HCT116 (cell line): ENCODE results near the gene AJUBA. TPM values are rescaled to one million over a fixed set of nuclear protein-coding genes. Genes with fewer than 3 reads are reported as not detected.
"Not testable (repeated sequence)": the region's sequence is repeated elsewhere in the genome, so short reads cannot be mapped to it uniquely, and the experiment has no call there.

ENCODE experiments used
- ATAC-seq: fragments of 200-7000 bp; cut with Tn5 transposase; 2 replicates; pipeline ENCODE4 v1.9.1; 2020; ENCODE audit warnings: mild to moderate bottlenecking, moderate library complexity
- BruUV-seq: library from RNA; stranded (reverse); fragments of 400-500 nt; replicated peaks from 2 replicates; lab custom pipeline; 2021; lab: Mats Ljungman, UMichigan
- CTCF ChIA-PET: fragments of 300-600 bp; sonication (Branson Sonifier 250); formaldehyde crosslinking; loops from one replicate; lab custom pipeline; 2021; ENCODE audit warnings: antibody characterized with exemption; lab: Charles Lee
- POLR2A ChIA-PET: fragments of 300-600, 350-600 bp; sonication (Branson Sonifier 250); formaldehyde crosslinking; loops from one replicate; lab custom pipeline; 2021; ENCODE audit warnings: antibody characterized with exemption; lab: Charles Lee
- RAD21 ChIA-PET, 2 experiments: fragments of 300-600 bp; sonication (Branson Sonifier 250); formaldehyde crosslinking; loops; one replicate each; lab custom pipeline; 2023; ENCODE audit warnings: low total read pairs in 2 of 2; ENCODE audit not compliant: uncharacterized antibody in 2 of 2, unreplicated experiment in 2 of 2, low non-redundant PET in 1 of 2; lab: Charles Lee
- DNase-seq: peaks from one replicate; pipeline ENCODE4 v3.0.0-alpha.2; 2010; ENCODE audit warnings: low read depth, low spot score
- H2AFZ ChIP-seq: fragments of 200-600 bp; shearing (Covaris generic), sonication (generic); 2 replicates; pipeline ENCODE4 v1.6.1; 2017; ENCODE audit warnings: low read depth, mixed run types, mixed read lengths, antibody characterized with exemption, low read length; ENCODE audit not compliant: poor library complexity, severe bottlenecking
- H3K27ac ChIP-seq: 2 replicates; pipeline ENCODE4 v1.5.1; 2012; ENCODE audit warnings: low read depth, low read length
- H3K27me3 ChIP-seq: fragments of 200-600 bp; sonication (generic); 2 replicates; pipeline ENCODE4 v1.6.1; 2016; ENCODE audit warnings: mixed run types, low read length, mixed read lengths; ENCODE audit not compliant: insufficient read depth
- H3K36me3 ChIP-seq, 2 experiments: fragments of 200-500 bp in 1 of 2; fragments of 200-600 bp in 1 of 2; sonication (Bioruptor generic) in 1 of 2; sonication (generic) in 1 of 2; 2 replicates each; pipeline versions ENCODE4 v1.5.1 to v1.6.1; 2014 to 2016; ENCODE audit warnings: low read length in 2 of 2, inconsistent platforms in 1 of 2, mixed read lengths in 1 of 2, mixed run types in 1 of 2; ENCODE audit not compliant: insufficient read depth in 2 of 2, control insufficient read depth in 1 of 2
- H3K4me1 ChIP-seq, 2 experiments: fragments of 200-600 bp in 1 of 2; sonication (generic) in 1 of 2; 2 replicates each; pipeline versions ENCODE4 v1.5.1 to v1.6.1; 2012 to 2017; ENCODE audit warnings: low read length in 2 of 2, inconsistent platforms in 1 of 2, mild to moderate bottlenecking in 1 of 2, mixed read lengths in 1 of 2, mixed run types in 1 of 2, moderate library complexity in 1 of 2; ENCODE audit not compliant: insufficient read depth in 2 of 2, control insufficient read depth in 1 of 2
- H3K4me2 ChIP-seq: fragments of 200-600 bp; sonication (generic); 2 replicates; pipeline ENCODE4 v1.6.1; 2017; ENCODE audit warnings: mixed run types, low read length, mixed read lengths
- H3K4me3 ChIP-seq, 2 experiments: fragments of 200-600 bp in 1 of 2; sonication (generic) in 1 of 2; replicated peaks in 1 of 2; 2 replicates each; pipeline ENCODE4 v1.5.1; 2011 to 2016; ENCODE audit warnings: low read length in 2 of 2, control low read depth in 1 of 2, low read depth in 1 of 2, mild to moderate bottlenecking in 1 of 2, mixed read lengths in 1 of 2, mixed run types in 1 of 2
- H3K79me2 ChIP-seq: fragments of 200-600 bp; sonication (generic); 2 replicates; pipeline ENCODE4 v1.6.1; 2017; ENCODE audit warnings: mild to moderate bottlenecking, mixed run types, low read length, moderate library complexity, mixed read lengths; ENCODE audit not compliant: insufficient read depth
- H3K9ac ChIP-seq: fragments of 200-600 bp; sonication (generic); 2 replicates; pipeline ENCODE4 v1.6.1; 2016; ENCODE audit warnings: low read length, mixed read lengths
- H3K9me2 ChIP-seq: fragments of 200-600 bp; sonication (generic), shearing (Covaris generic); 2 replicates; pipeline ENCODE4 v1.6.1; 2017; ENCODE audit warnings: mixed run types, mild to moderate bottlenecking, moderate library complexity; ENCODE audit not compliant: insufficient read depth
- H3K9me3 ChIP-seq, 2 experiments: fragments of 200-500 bp in 1 of 2; fragments of 200-600 bp in 1 of 2; sonication (Bioruptor generic) in 1 of 2; sonication (generic) in 1 of 2; 2 replicates each; pipeline ENCODE4 v1.6.1; 2014 to 2017; ENCODE audit warnings: low read length in 2 of 2, mixed read lengths in 2 of 2, inconsistent platforms in 1 of 2, low read depth in 1 of 2, mild to moderate bottlenecking in 1 of 2, mixed run types in 1 of 2, moderate library complexity in 1 of 2; ENCODE audit not compliant: control insufficient read depth in 1 of 2, insufficient read depth in 1 of 2
- H4K20me1 ChIP-seq: fragments of 200-600 bp; sonication (generic), shearing (Covaris generic); 2 replicates; pipeline ENCODE4 v1.6.1; 2017; ENCODE audit warnings: mixed run types, mild to moderate bottlenecking, moderate library complexity; ENCODE audit not compliant: insufficient read depth
- ATF3 ChIP-seq: IDR thresholded peaks from 2 replicates; pipeline ENCODE4 v1.6.1; 2012
- CBX3 ChIP-seq: IDR thresholded peaks from 2 replicates; pipeline ENCODE4 v1.6.1; 2012; ENCODE audit warnings: low read depth
- ELF1 ChIP-seq: IDR thresholded peaks from 2 replicates; pipeline ENCODE4 v1.6.1; 2012; ENCODE audit warnings: low read depth, borderline replicate concordance
- EZH2 ChIP-seq: fragments of 200-600 bp; sonication (generic); IDR thresholded peaks from 2 replicates; pipeline ENCODE4 v1.6.1; 2017; ENCODE audit warnings: antibody characterized with exemption, mixed run types
- JUND ChIP-seq: IDR thresholded peaks from 2 replicates; pipeline ENCODE4 v1.6.1; 2012
- POLR2AphosphoS5 ChIP-seq: IDR thresholded peaks from 2 replicates; pipeline ENCODE4 v1.6.1; 2011; ENCODE audit warnings: mild to moderate bottlenecking, low read depth, low read length, moderate library complexity
- SRF ChIP-seq: IDR thresholded peaks from 2 replicates; pipeline ENCODE4 v1.6.1; 2012; ENCODE audit warnings: low read depth
- TCF7L2 ChIP-seq: IDR thresholded peaks from 2 replicates; pipeline ENCODE4 v1.7.0; 2011; ENCODE audit warnings: borderline replicate concordance, inconsistent platforms; ENCODE audit not compliant: insufficient read depth, insufficient read length; ENCODE audit errors: extremely low read depth
- YY1 ChIP-seq: IDR thresholded peaks from 2 replicates; pipeline ENCODE4 v1.6.1; 2011; ENCODE audit warnings: low read length, low read depth, moderate library complexity, mild to moderate bottlenecking; ENCODE audit not compliant: insufficient replicate concordance; ENCODE audit errors: extremely low read depth
- ZBTB33 ChIP-seq: IDR thresholded peaks from 2 replicates; pipeline ENCODE4 v1.6.1; 2011; ENCODE audit warnings: mild to moderate bottlenecking, low read length, moderate library complexity; ENCODE audit not compliant: insufficient replicate concordance; ENCODE audit errors: extremely low read depth
- ZFX ChIP-seq: fragments of 450-650 bp; IDR thresholded peaks from 2 replicates; pipeline ENCODE4 v1.6.1; 2017
- ZNF274 ChIP-seq: fragments of 200-500 bp; sonication (Bioruptor generic); IDR thresholded peaks from 2 replicates; pipeline ENCODE4 v1.6.1; 2014; ENCODE audit warnings: mild to moderate bottlenecking, low read depth, low read length, inconsistent platforms
- intact Hi-C: fragments of 100-400 bp; cut with micrococcal nuclease; formaldehyde crosslinking; loops from 2 replicates; pipeline ENCODE4 v1.10.0; 2022
- total RNA-seq: library from RNA; stranded (reverse); gene quantifications from one replicate; pipeline ENCODE4 v1.2.1, GENCODE V29; 2021; ENCODE audit not compliant: unreplicated experiment
- TF ChIP-seq, protein P1 (sequence below): IDR thresholded peaks from 2 replicates; pipeline ENCODE4 v1.6.1; 2012; ENCODE audit warnings: low read depth
- TF ChIP-seq, protein P2 (sequence below), 3 experiments: fragments of 200-600 bp in 1 of 3; sonication (generic) in 1 of 3; IDR thresholded peaks in 2 of 3; conservative IDR thresholded peaks in 1 of 3; 2 replicates each; pipeline ENCODE4 v1.5.1; 2012 to 2017; ENCODE audit warnings: low read depth in 2 of 3, low read length in 2 of 3, antibody characterized with exemption in 1 of 3, borderline replicate concordance in 1 of 3, control low read depth in 1 of 3, mild to moderate bottlenecking in 1 of 3, mixed read lengths in 1 of 3, mixed run types in 1 of 3, moderate library complexity in 1 of 3; ENCODE audit not compliant: insufficient read depth in 1 of 3

The AJUBA gene
- total RNA-seq, 1 experiment from 2014 or later = 39.7 TPM

DNA sequence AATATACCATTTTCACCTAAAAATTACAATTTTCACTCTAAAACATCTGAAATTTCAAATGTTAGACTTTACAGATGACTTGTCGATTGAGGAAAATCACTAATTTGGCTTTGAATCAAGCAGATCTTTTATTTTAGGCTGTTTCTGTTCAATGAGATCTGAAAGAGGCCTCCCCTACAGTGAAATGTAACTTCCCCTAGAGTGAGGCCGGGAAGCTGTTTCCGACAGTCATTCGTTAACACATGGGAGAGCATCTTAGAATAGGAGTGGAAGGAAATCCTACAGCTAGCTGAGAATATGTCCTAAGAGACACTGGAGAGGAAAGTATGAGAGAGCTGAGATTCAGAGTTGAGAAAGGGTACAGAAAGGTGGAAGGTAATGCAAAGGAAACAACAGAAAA, 33.3 kb upstream of the AJUBA start:
- H3K27me3 ChIP-seq = no peaks in the 10 kb centered on the region
- DNase-seq = no peak
- no peak overlapping the region for H3K27ac ChIP-seq
- BruUV-seq = no TSS peak
- no peak for ATAC-seq
- H3K9ac ChIP-seq = no peak overlapping the region
- no peaks in the 10 kb centered on the region for H3K9me3 ChIP-seq
- peaks cover 3 to 9% of the 10 kb centered on the region in 2 experiments; a peak in 2 of 4 replicates for H3K4me1 ChIP-seq
- RAD21 ChIA-PET = no interaction called here
- H2AFZ ChIP-seq = no peak overlapping the region
- no peaks in the 10 kb centered on the region for H3K9me2 ChIP-seq
- intact Hi-C loops = no loop called here
- no peak overlapping the region for H3K4me2 ChIP-seq
- no peaks in the 10 kb centered on the region for H3K79me2 ChIP-seq
- H3K36me3 ChIP-seq = no peaks in the 10 kb centered on the region
- CTCF ChIA-PET = interaction anchor here (1.0 to 1.5 kb wide), 2 partner anchors 21 to 42 kb away, joined by 3 read pairs; no protein-coding TSS in a partner anchor
- TF ChIP-seq SRF = no peak
- no peak for TF ChIP-seq YY1
- no peak for TF ChIP-seq ATF3
- no peak for TF ChIP-seq JUND
- no peak for TF ChIP-seq ZBTB33
- TF ChIP-seq POLR2AphosphoS5 = no peak
- TF ChIP-seq ZNF274 = no peak
- TF ChIP-seq ZFX = no peak
- no peak for TF ChIP-seq ELF1
- TF ChIP-seq EZH2 = no peak
- no peak for TF ChIP-seq TCF7L2
- TF ChIP-seq, protein P1, sequence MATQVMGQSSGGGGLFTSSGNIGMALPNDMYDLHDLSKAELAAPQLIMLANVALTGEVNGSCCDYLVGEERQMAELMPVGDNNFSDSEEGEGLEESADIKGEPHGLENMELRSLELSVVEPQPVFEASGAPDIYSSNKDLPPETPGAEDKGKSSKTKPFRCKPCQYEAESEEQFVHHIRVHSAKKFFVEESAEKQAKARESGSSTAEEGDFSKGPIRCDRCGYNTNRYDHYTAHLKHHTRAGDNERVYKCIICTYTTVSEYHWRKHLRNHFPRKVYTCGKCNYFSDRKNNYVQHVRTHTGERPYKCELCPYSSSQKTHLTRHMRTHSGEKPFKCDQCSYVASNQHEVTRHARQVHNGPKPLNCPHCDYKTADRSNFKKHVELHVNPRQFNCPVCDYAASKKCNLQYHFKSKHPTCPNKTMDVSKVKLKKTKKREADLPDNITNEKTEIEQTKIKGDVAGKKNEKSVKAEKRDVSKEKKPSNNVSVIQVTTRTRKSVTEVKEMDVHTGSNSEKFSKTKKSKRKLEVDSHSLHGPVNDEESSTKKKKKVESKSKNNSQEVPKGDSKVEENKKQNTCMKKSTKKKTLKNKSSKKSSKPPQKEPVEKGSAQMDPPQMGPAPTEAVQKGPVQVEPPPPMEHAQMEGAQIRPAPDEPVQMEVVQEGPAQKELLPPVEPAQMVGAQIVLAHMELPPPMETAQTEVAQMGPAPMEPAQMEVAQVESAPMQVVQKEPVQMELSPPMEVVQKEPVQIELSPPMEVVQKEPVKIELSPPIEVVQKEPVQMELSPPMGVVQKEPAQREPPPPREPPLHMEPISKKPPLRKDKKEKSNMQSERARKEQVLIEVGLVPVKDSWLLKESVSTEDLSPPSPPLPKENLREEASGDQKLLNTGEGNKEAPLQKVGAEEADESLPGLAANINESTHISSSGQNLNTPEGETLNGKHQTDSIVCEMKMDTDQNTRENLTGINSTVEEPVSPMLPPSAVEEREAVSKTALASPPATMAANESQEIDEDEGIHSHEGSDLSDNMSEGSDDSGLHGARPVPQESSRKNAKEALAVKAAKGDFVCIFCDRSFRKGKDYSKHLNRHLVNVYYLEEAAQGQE = no peak
- TF ChIP-seq CBX3 = no peak
- TF ChIP-seq, protein P2, sequence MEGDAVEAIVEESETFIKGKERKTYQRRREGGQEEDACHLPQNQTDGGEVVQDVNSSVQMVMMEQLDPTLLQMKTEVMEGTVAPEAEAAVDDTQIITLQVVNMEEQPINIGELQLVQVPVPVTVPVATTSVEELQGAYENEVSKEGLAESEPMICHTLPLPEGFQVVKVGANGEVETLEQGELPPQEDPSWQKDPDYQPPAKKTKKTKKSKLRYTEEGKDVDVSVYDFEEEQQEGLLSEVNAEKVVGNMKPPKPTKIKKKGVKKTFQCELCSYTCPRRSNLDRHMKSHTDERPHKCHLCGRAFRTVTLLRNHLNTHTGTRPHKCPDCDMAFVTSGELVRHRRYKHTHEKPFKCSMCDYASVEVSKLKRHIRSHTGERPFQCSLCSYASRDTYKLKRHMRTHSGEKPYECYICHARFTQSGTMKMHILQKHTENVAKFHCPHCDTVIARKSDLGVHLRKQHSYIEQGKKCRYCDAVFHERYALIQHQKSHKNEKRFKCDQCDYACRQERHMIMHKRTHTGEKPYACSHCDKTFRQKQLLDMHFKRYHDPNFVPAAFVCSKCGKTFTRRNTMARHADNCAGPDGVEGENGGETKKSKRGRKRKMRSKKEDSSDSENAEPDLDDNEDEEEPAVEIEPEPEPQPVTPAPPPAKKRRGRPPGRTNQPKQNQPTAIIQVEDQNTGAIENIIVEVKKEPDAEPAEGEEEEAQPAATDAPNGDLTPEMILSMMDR (IDR thresholded peaks at IDR 0.05 in 2 of 3, conservative IDR thresholded peaks at IDR 0.05 in 1 of 3; ENCODE audit: borderline replicate concordance in 1 of 3, insufficient read depth in 1 of 3, low read depth in 2 of 3, low read length in 2 of 3) = no peak
- no peak overlapping the region for H3K4me3 ChIP-seq
- H4K20me1 ChIP-seq = no peaks in the 10 kb centered on the region
- POLR2A ChIA-PET = no interaction called here

GRCh38 chr14:23013749-23014054, 31.4 kb upstream of the AJUBA start:
- H3K36me3 ChIP-seq, H3K4me3 ChIP-seq, H3K27ac ChIP-seq, H3K4me2 ChIP-seq, DNase-seq, CTCF ChIA-PET, H3K9me3 ChIP-seq, RAD21 ChIA-PET, H3K9me2 ChIP-seq, H3K79me2 ChIP-seq, H3K9ac ChIP-seq, H2AFZ ChIP-seq, ATAC-seq, POLR2A ChIA-PET, H3K27me3 ChIP-seq, intact Hi-C loops, H4K20me1 ChIP-seq, BruUV-seq: not testable (repeated sequence)
- peaks cover 15 to 27% of the 10 kb centered on the region in 2 experiments for H3K4me1 ChIP-seq
